ENCODE results near the gene COL6A3. TPM values are rescaled to one million over a fixed set of nuclear protein-coding genes. Genes with fewer than 3 reads are reported as not detected.

Gene COL6A3
- total RNA-seq, 1 experiment from 2014 or later: 0.57 TPM

DNA sequence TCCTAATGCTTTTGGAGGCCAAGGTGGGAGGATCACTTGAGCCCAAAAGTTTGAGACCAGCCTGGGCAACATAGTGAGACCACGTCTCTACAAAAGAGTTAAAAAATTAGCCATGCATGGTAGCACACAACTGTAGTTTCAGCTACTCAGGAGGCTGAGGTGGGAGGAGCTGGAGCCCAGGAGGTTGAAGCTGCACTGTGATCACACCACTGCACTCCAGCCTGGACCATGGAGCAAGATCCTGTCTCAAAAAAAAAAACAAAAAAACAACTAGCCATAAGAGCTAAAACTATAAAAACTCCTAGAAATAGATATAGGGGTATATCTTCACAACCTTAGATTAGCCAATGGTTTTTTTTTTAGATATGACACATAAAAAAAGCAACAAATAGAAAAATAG, 16.9 kb upstream of the COL6A3 start:
- peak overlapping the region; percentile 49 for H3K27ac ChIP-seq
- no peak for TF ChIP-seq EZH2 (IDR thresholded peaks at IDR 0.05; ENCODE audit: low read depth)
- TF ChIP-seq, protein P1, sequence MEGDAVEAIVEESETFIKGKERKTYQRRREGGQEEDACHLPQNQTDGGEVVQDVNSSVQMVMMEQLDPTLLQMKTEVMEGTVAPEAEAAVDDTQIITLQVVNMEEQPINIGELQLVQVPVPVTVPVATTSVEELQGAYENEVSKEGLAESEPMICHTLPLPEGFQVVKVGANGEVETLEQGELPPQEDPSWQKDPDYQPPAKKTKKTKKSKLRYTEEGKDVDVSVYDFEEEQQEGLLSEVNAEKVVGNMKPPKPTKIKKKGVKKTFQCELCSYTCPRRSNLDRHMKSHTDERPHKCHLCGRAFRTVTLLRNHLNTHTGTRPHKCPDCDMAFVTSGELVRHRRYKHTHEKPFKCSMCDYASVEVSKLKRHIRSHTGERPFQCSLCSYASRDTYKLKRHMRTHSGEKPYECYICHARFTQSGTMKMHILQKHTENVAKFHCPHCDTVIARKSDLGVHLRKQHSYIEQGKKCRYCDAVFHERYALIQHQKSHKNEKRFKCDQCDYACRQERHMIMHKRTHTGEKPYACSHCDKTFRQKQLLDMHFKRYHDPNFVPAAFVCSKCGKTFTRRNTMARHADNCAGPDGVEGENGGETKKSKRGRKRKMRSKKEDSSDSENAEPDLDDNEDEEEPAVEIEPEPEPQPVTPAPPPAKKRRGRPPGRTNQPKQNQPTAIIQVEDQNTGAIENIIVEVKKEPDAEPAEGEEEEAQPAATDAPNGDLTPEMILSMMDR (conservative IDR thresholded peaks at IDR 0.05): no peak
- intact Hi-C loops (cut with micrococcal nuclease; ENCODE audit: unreplicated experiment): no loop called here
- no peaks in the 10 kb centered on the region for H3K36me3 ChIP-seq (ENCODE audit: low read depth)
- no TSS peak for BruUV-seq (replicated peaks)
- no peak overlapping the region for H3K4me3 ChIP-seq
- no peak for DNase-seq
- H3K27me3 ChIP-seq (ENCODE audit: insufficient read depth, low read depth): no peaks in the 10 kb centered on the region
- 0 out of 2 replicates have a peak, but pooled peaks cover 4% of the 10 kb centered on the region for H3K9me3 ChIP-seq (ENCODE audit: insufficient read depth, low read depth)
- H4K20me1 ChIP-seq (ENCODE audit: insufficient read depth): no peaks in the 10 kb centered on the region
- ChIA-PET CTCF (interaction anchor here (1.3 kb wide), 1 partner anchor 9 kb away, joined by 8 read pairs; no protein-coding TSS in a partner anchor), POLR2A (ENCODE audit: unreplicated experiment) (interaction anchor here (0.6 kb wide), 1 partner anchor 357 kb away, joined by 10 read pairs; no protein-coding TSS in a partner anchor)
- no peaks in the 10 kb centered on the region for H3K9me2 ChIP-seq (ENCODE audit: insufficient read depth)
- H3K4me1 ChIP-seq (replicated peaks; ENCODE audit: insufficient read depth): peaks cover 34% of the 10 kb centered on the region
- no peaks in the 10 kb centered on the region for H3K79me2 ChIP-seq (ENCODE audit: low read depth)
- peaks cover 27% of the 10 kb centered on the region for H3F3A ChIP-seq (ENCODE audit: insufficient read depth, low read depth)
- no peak overlapping the region for H2AFZ ChIP-seq
- H3K4me2 ChIP-seq: no peak overlapping the region

DNA sequence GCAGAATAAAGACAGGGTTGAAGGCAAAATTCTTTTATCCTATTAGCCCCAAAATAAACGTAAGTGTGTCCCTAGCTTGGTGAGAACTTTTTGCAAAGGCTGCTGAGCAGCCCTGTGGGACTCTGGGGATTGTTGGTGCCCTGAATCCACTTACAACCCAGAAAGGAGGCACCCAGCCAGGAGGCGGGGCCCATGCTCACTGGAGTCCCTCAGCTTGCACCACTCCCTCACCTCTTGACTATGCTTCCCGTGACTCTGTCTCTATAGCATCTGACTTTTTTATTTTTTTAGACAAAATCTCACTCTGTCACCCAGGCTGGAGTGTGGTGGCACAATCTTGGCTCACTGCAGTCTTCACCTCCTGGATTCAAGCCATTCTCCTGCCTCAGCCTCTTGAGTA, 15.8 kb upstream of the COL6A3 start:
- H3K27me3 ChIP-seq (ENCODE audit: insufficient read depth, low read depth): no peaks in the 10 kb centered on the region
- TF ChIP-seq, protein P1 (conservative IDR thresholded peaks at IDR 0.05): no peak
- TF ChIP-seq EZH2 (IDR thresholded peaks at IDR 0.05; ENCODE audit: low read depth): no peak
- DNase-seq: no peak
- peaks cover 33% of the 10 kb centered on the region for H3K4me1 ChIP-seq (replicated peaks; ENCODE audit: insufficient read depth)
- POLR2A ChIA-PET (ENCODE audit: unreplicated experiment): no interaction called here
- H3K9me3 ChIP-seq (ENCODE audit: insufficient read depth, low read depth): 0 out of 2 replicates have a peak, but pooled peaks cover 4% of the 10 kb centered on the region
- H3K27ac ChIP-seq: no peak overlapping the region
- peaks cover 27% of the 10 kb centered on the region for H3F3A ChIP-seq (ENCODE audit: insufficient read depth, low read depth)
- H3K36me3 ChIP-seq (ENCODE audit: low read depth): no peaks in the 10 kb centered on the region
- CTCF ChIA-PET: no interaction called here
- intact Hi-C loops (cut with micrococcal nuclease; ENCODE audit: unreplicated experiment): no loop called here
- no peak overlapping the region for H3K4me2 ChIP-seq
- no peak overlapping the region for H2AFZ ChIP-seq
- no peaks in the 10 kb centered on the region for H4K20me1 ChIP-seq (ENCODE audit: insufficient read depth)
- no peaks in the 10 kb centered on the region for H3K79me2 ChIP-seq (ENCODE audit: low read depth)
- H3K4me3 ChIP-seq: no peak overlapping the region
- no peaks in the 10 kb centered on the region for H3K9me2 ChIP-seq (ENCODE audit: insufficient read depth)
- no TSS peak for BruUV-seq (replicated peaks)

DNA sequence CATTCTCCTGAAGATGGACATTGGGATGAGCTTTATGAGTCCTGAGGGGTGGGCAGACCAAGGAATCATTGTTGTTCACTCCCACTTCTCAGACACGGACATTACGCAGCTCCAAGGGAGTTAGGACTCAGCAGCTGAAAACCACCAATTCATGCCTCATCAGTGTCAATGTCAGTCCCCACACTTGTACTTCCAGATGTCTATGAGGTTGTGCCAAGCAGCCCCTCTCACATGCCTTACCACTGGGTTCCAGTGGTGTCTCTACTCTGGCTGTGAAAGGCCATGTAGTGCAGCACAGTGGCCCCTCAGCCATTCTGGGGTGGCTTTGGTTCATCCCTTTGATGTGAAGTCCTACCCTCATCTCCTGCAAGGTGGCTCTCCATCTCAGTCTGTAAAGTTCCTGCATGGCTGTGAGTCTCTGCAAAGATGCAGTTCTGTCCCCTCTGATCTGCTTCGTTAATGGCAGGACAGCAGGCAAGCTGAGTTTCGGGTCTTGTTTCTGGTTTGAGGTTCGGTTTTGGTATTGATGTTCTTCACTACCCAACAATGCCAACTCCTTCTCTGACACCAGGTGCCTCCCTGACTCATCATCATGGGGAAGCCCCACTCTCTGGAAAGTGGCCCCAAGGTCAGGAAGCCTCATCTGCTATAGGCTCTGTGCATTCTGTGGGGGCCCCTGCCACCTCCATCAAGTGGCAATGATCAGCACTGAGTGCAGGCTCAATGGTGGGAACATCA, 14.0 kb upstream of the COL6A3 start:
- TF ChIP-seq, protein P1 (conservative IDR thresholded peaks at IDR 0.05): no peak
- TF ChIP-seq EZH2 (IDR thresholded peaks at IDR 0.05; ENCODE audit: low read depth): no peak
- BruUV-seq (replicated peaks): no TSS peak
- no peak for DNase-seq
- intact Hi-C loops (cut with micrococcal nuclease; ENCODE audit: unreplicated experiment): no loop called here
- H3K27me3 ChIP-seq (ENCODE audit: insufficient read depth, low read depth): no peaks in the 10 kb centered on the region
- ChIA-PET POLR2A (ENCODE audit: unreplicated experiment) (no interaction called here), CTCF (no interaction called here)
- no peaks in the 10 kb centered on the region for H4K20me1 ChIP-seq (ENCODE audit: insufficient read depth)
- no peaks in the 10 kb centered on the region for H3K79me2 ChIP-seq (ENCODE audit: low read depth)
- H3F3A ChIP-seq (ENCODE audit: insufficient read depth, low read depth): peaks cover 19% of the 10 kb centered on the region; the same call in 1 of the 2 replicates
- H3K4me1 ChIP-seq (replicated peaks; ENCODE audit: insufficient read depth): peaks cover 15% of the 10 kb centered on the region
- no peak overlapping the region for H3K4me2 ChIP-seq
- H3K9me3 ChIP-seq (ENCODE audit: insufficient read depth, low read depth): 0 out of 2 replicates have a peak, but pooled peaks cover 4% of the 10 kb centered on the region
- no peaks in the 10 kb centered on the region for H3K36me3 ChIP-seq (ENCODE audit: low read depth)
- H3K9me2 ChIP-seq (ENCODE audit: insufficient read depth): no peaks in the 10 kb centered on the region
- no peak overlapping the region for H3K4me3 ChIP-seq
- H3K27ac ChIP-seq: no peak overlapping the region
- H2AFZ ChIP-seq: no peak overlapping the region

Measured in PC-9 (cell line).